ENCODE data around the gene VAT1. TPM values are rescaled to one million over a fixed set of nuclear protein-coding genes. Genes with fewer than 3 reads are reported as not detected.

The VAT1 gene
- total and polyA plus RNA-seq, 2 of the 13 experiments (the other 11 are each of a cell fraction or from before 2014, with no cell fraction given), result 143 to 205 TPM

- TF ChIP-seq ZBTB10 (CRISPR knock-in tag; IDR thresholded peaks at IDR 0.05; ENCODE audit: borderline replicate concordance) (no peak; the same call in 1 of the 2 replicates), POGK (CRISPR knock-in tag; conservative IDR thresholded peaks at IDR 0.05) (peak; percentile 98), KDM5A (IDR thresholded peaks at IDR 0.05; ENCODE audit: borderline replicate concordance, low read length) (peak; percentile 94), HHEX (CRISPR knock-in tag; IDR thresholded peaks at IDR 0.05) (peak; percentile 92), HDAC1 (CRISPR knock-in tag; IDR thresholded peaks at IDR 0.05) (peak; percentile 97), TOPORS (CRISPR knock-in tag; IDR thresholded peaks at IDR 0.05) (peak; percentile 97; the same call in 1 of the 2 replicates), ATRX (CRISPR knock-in tag; IDR thresholded peaks at IDR 0.05; ENCODE audit: borderline replicate concordance) (no peak; the same call in 1 of the 2 replicates), IKZF1 (IDR thresholded peaks at IDR 0.05) (no peak), ZNF431 (CRISPR knock-in tag; IDR thresholded peaks at IDR 0.05; ENCODE audit: borderline replicate concordance, low read depth) (peak; percentile 88; the same call in 1 of the 2 replicates), HBP1 (CRISPR knock-in tag; IDR thresholded peaks at IDR 0.05; ENCODE audit: low read depth) (peak; percentile 92), ZNF660 (CRISPR knock-in tag; IDR thresholded peaks at IDR 0.05; ENCODE audit: borderline replicate concordance, low read depth) (no peak; the same call in 1 of the 2 replicates), ZNF607 (CRISPR knock-in tag; IDR thresholded peaks at IDR 0.05; ENCODE audit: borderline replicate concordance) (peak; percentile 87), PAWR (CRISPR knock-in tag; IDR thresholded peaks at IDR 0.05; ENCODE audit: borderline replicate concordance) (no peak), KLF9 (CRISPR knock-in tag; IDR thresholded peaks at IDR 0.05; ENCODE audit: low read depth) (peak; percentile 91), HIC2 (CRISPR knock-in tag; IDR thresholded peaks at IDR 0.05; ENCODE audit: low read depth) (no peak), IRF2 (CRISPR knock-in tag; IDR thresholded peaks at IDR 0.05) (peak; percentile 100)
Observed at GRCh38 chr17:42997984-42998938, 23.9 kb downstream of the VAT1 start, which contains the start of gene RPL27 (continued).
